IPS-NIHi11 (cell line): ENCODE data around the gene IFI27L1.

Source experiments
- DNase-seq: peaks from one replicate; pipeline ENCODE4 v3.0.0; 2012; ENCODE audit warnings: mixed read lengths, low spot score

Gene IFI27L1

GRCh38 chr14:94079891-94080620 is 1.1 kb upstream of the IFI27L1 start:
- DNase-seq = no peak

DNA sequence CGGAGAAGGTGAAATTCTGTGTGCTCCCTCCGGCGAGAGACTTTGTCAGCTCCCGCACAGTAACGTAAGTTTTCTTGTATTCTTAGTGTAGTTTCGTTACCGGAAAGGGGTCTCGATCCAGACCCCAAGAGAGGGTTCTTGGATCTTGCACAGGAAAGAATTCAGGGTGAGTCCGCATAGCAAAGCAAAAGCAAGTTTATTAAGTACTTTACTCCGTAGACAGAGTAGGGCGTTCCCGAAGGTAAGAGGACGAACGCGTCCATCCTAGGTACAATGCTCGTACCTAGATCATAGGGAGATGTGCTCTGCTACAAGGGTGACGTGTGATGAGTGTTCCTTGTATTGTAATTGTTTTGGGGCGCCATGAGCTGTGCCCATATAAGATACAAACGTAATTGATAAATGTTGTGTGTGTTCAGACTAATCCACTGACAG is 293 bp downstream of the IFI27L1 start:
- DNase-seq = no peak

DNA sequence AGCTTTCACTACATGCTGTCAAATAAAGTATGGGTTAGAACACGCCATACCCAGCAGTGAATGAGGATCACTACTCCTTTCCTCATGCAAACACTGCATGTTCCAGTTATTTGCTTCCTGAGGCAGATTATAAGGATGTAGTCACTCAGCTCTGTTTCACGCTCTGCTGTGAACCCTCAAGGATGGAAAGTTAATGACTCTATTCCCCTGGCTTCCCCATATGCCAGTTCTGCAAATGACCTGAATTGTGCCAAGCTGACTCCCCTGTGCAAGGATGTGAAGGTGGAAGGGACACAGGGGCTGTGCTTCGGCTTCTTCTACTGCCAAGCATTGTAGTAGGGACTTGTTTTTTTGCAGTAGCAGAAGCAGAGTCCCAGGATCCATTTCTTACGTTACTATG is 6.8 kb downstream of the IFI27L1 start:
- DNase-seq = no peak

DNA sequence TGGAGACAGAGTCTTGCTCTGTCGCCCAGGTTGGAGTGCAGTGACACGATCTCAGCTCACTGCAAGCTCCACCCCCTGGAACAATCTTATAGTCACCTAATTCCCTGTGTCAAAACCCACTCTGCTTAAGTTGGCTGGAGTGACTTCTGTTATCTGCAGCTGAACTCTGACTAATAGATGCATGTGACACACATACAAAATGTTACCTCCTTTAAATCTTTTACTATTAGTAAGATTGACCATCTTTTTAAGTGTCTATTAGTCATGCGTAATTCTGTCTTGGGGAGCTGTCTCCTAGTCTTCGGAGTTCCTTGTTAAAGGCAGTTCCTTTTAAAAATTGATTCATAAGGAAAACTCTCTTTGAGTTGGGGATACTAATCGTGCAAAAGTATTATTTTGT is 7.4 kb downstream of the IFI27L1 start:
- no peak for DNase-seq

- no peak for DNase-seq
These were observed 8.4 kb downstream of the IFI27L1 start for GRCh38 chr14:94089479-94089878.

GRCh38 chr14:94093418-94093817 is 12.3 kb downstream of the IFI27L1 start:
- DNase-seq = no peak

DNA sequence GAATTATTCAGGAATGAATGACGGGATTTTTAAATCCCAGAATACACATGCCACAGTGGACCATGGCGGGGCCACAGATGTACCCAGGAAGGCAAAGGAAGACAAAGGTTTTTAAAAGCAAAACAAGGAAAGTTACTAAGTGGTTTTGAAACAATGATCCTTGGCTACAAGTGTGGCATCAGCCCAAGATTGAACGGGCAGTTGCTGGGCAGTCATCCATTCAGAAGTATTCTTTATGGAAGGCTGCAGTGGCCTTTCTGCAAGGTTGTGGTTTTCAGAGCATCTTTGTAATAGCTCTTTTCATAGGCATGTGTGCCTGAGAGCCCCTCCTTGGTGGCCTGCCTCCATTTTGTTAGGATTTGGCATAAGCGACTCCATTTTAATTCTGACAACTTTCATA is 16.0 kb downstream of the IFI27L1 start:
- no peak for DNase-seq

- DNase-seq = no peak
These were observed 17.3 kb downstream of the IFI27L1 start for GRCh38 chr14:94098326-94098992.

DNA sequence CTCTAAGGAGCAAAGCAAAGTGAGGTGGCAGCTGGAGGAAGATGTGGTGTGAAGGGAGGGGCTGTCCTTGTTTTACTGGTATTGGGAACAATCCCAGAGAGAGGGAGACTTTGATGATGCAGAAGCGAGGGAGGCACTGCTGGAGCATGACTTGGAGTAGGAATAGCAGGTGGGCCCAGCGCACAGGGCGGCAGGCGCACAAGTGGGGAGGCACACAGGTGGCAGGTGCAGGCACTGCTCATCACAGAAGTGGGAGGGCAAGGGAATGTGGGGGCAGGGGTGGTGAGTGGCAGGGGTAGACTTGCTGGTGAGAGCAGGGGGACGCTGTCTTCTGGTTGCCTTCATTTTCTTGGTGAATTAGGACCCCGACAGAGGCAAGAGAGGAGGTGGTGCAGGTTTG is 17.9 kb downstream of the IFI27L1 start:
- no peak for DNase-seq

DNA sequence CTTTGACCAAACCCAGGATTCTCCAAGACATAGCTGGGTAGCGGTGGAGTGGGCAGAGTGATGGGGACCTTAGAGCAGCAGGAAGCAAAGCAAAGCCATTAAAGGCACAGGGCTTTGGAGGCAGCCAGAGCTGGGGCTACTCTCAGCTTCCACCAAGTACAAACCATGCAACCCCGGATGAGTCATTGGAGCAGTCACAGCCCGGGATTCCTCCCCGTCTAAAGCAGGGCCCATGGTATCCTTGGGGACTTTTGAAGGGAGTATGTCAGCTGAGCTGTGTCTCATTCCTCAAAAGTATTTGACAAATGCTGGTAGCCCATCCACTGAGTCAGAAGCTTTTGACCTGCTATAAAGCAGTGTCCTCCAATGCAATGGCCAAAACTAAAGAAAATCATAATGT is 19.7 kb downstream of the IFI27L1 start:
- DNase-seq = no peak

GRCh38 chr14:94101748-94102147 is 20.6 kb downstream of the IFI27L1 start:
- no peak for DNase-seq

DNA sequence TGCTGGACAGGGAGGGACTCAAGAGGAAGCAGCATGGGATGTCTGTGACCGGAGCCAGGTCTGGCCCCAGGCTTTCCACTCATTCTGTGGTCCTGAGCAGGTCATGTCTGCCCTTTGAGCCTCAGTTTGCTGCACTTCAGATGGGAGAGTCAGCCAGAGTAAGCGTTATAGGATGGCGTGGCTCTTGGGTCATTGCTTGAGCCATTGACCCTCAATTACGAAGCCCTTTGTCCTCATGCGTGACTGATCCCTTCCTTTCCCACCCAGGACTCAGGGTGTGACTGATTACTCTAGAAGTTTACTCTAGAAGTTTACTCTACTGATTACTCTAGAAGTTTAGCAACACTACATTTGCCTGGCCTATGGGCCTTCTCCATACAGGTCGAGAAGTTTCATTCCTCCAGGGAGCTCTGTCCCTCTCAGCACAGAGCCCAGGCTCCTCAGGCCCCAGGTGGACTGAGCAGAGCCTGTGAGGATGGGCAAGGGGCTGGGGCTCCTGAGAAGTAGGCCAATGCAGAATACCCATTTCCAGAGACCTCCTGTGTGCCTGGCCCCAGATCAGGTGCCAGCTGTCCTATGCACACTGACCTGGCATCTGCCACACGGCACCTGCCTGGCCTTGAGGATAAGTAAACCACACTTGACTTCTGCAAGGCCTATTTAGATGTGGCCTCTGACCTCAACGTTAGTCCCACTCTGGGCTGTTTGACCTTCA is 21.8 kb downstream of the IFI27L1 start:
- DNase-seq = no peak

GRCh38 chr14:94103554-94104150 is 22.5 kb downstream of the IFI27L1 start:
- DNase-seq = no peak

GRCh38 chr14:94104731-94105130 is 23.6 kb downstream of the IFI27L1 start:
- no peak for DNase-seq

- DNase-seq = no peak
These were observed 28.8 kb downstream of the IFI27L1 start for GRCh38 chr14:94109915-94110250.

DNA sequence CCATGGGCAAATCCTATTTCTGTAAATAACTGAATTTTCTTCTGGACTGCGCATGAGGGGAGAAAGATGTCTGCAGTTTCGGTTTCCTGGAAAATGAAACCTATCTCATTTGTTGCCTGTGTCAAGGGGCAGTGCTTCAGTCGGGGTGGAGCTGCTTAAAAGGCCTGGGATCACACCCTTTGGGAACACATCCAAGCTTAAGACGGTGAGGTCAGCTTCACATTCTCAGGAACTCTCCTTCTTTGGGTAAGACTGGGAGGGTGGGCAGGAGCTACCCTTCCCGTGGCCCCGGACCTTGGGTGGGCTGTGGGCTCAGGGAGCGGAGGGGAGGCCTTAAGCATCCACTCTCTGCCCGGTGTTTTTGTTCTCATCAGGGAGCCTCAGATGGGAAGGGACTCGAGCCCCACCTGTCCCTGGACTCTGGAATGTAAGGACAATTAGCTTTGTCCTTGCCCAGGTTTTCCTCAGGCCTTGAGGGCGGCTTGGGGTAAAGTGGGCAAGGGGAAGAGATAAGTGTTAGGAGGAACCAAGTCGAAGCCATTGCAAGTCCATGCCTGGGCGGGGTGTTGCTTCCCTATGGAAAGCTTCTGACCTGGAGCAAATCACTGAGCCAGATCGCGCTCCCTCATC is 29.6 kb downstream of the IFI27L1 start, which contains the start of gene IFI27:
TSS of gene IFI27 (plus strand) at position 185 of the 630 bp plus-strand sequence.
- DNase-seq = no peak

GRCh38 chr14:94111276-94112095 is 30.4 kb downstream of the IFI27L1 start:
- no peak for DNase-seq

- no peak for DNase-seq
These were observed 31.5 kb downstream of the IFI27L1 start for GRCh38 chr14:94112513-94113063.

- DNase-seq = no peak
These were observed 32.0 kb downstream of the IFI27L1 start for GRCh38 chr14:94113073-94113472.

- DNase-seq = no peak
These were observed 32.4 kb downstream of the IFI27L1 start for GRCh38 chr14:94113490-94113889.
